ENCODE measurements around the gene TTLL5.
A peak's percentile ranks its signal among the peaks of the same experiment; 100 is the strongest.

Gene TTLL5

GRCh38 chr14:75660630-75661498 lies at the start of gene TTLL5, which contains the start of gene ERG28:
Gene TTLL5, plus strand, starts transcription at chr14:75661246. Its CDS starts 1,904 bp downstream, at chr14:75663150.
Gene ERG28, minus strand, starts transcription at chr14:75660876. Its CDS starts 3,374 bp downstream, at chr14:75657502.
- H3K27ac ChIP-seq = peak within 1 kb of the TSS; percentile 75
- TF ChIP-seq CTCF (conservative IDR thresholded peaks at IDR 0.05) = no peak

GRCh38 chr14:75612157-75612556 lies 48.9 kb upstream of the TTLL5 start:
- TF ChIP-seq CTCF (conservative IDR thresholded peaks at IDR 0.05) = no peak
- H3K27ac ChIP-seq = no peak overlapping the region

- H3K27ac ChIP-seq = no peak overlapping the region
- no peak for TF ChIP-seq CTCF (conservative IDR thresholded peaks at IDR 0.05)
These were observed 46.9 kb upstream of the TTLL5 start for GRCh38 chr14:75614179-75614578.

- H3K27ac ChIP-seq = no peak overlapping the region
- no peak for TF ChIP-seq CTCF (conservative IDR thresholded peaks at IDR 0.05)
These were observed 45.8 kb upstream of the TTLL5 start for GRCh38 chr14:75615200-75615599.

- no peak for TF ChIP-seq CTCF (conservative IDR thresholded peaks at IDR 0.05)
- no peak overlapping the region for H3K27ac ChIP-seq
These were observed 41.5 kb upstream of the TTLL5 start for GRCh38 chr14:75619548-75619947.

- no peak overlapping the region for H3K27ac ChIP-seq
- TF ChIP-seq CTCF (conservative IDR thresholded peaks at IDR 0.05) = no peak
These were observed 36.0 kb upstream of the TTLL5 start for GRCh38 chr14:75625034-75625433.

- no peak for TF ChIP-seq CTCF (conservative IDR thresholded peaks at IDR 0.05)
- no peak overlapping the region for H3K27ac ChIP-seq
These were observed 34.6 kb upstream of the TTLL5 start for GRCh38 chr14:75626396-75626795.

Measured in VCaP (cell line).